SKM-1 (cell line): ENCODE measurements around the gene HS3ST6.
"Not testable (repeated sequence)": the region's sequence is repeated elsewhere in the genome, so short reads cannot be mapped to it uniquely, and the experiment has no call there.

Source experiments
- DNase-seq: peaks from one replicate; lab custom pipeline; 2025; ENCODE audit not compliant: unreplicated experiment; lab: John Stamatoyannopoulos, UW

The HS3ST6 gene

DNA sequence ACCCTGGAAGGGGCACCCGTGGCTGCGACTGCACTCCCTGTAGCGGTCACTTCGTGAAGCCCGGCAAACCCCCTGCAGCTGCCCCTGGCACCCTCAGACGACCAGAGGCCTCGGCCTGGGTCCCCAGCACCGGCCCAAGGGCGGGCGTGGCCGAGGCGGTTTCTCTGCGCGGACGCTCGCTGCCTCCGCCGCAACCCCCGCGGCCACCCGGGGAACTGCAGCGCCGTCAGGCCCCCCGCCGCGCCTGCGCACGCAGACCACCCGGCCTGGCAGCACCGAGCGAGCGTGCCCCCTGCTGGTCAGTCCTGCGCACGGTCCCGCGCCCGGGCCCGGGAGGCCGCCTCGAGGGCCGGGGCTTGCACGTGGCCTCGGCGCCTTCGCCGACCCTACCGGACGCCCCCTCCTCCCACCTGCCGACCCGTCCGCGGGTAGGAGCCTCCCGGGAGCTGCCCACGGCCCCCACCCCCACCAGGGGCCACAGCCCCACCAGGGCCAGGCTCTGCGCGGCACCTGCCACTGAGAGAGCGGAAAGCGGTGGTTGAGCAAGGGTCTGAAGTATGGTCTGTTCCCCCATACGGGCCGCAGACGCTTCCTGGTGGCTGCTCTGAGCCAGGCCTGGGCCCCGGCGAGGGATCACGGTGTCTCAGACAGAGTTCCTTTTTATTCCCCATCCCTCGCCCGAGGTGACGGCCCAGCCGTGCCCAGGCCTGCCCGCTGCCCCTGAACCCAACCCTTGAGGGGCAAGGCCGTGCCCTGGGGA, 11.5 kb upstream of the HS3ST6 start:
- peak; percentile 58 for DNase-seq

DNA sequence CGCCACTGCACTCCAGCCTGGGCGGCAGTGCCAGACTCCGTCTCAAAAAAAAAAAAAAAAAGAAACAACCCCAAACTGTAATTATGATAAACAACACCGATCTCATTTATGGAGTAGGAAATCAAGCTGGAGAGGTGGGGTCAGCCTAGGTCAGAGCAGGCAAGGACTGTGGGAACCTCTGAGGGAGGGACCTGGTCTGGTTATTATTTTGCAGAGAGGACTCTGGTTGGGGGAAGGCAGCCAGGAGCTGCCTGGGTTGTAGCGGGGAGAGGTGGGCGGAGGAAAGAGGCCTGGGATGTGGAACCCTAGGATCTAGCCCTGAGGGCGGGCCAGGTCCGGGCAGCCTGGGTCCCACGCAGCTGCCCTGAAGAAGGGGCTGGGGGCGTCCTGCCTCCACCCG, 10.9 kb upstream of the HS3ST6 start:
- no peak for DNase-seq

DNA sequence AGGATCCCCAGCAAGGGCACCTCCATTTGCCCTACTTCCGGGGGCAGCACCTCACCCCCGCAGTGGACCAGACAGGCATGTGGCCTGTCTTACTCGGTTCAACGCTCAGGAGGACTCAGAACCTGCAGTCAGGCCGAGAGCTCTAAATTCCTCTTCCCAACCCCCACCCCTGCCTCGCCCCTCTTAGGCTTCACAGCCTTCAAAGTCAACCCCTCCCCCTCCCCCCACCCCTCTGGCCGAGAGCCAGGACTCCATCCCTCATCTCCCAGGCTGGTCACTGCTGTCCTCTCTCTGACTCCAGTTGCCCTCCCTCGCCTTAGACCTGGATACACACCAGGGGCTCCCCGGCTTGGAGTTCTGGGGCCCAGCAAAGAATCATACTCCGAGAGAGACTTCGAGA, 8.1 kb upstream of the HS3ST6 start:
- no peak for DNase-seq

DNA sequence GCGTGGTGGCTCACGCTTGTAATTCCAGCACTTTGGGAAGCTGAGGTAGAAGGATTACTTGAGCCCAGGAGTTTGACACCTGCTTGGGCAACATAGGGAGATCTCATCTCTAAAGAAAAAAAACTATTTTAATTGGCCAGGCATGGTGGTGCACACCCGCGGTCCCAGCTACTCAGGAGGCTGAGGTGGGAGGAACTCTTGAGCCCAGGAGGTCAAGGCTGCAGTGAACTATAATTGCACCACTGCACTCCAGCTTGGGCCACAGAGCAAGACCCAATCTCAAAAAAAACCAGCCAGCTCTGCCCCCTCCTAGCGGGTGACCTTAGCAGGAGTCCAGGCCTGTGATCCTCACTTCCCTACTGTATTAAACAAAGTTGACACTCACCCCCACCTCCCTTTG, 5.9 kb upstream of the HS3ST6 start:
- DNase-seq = no peak

DNA sequence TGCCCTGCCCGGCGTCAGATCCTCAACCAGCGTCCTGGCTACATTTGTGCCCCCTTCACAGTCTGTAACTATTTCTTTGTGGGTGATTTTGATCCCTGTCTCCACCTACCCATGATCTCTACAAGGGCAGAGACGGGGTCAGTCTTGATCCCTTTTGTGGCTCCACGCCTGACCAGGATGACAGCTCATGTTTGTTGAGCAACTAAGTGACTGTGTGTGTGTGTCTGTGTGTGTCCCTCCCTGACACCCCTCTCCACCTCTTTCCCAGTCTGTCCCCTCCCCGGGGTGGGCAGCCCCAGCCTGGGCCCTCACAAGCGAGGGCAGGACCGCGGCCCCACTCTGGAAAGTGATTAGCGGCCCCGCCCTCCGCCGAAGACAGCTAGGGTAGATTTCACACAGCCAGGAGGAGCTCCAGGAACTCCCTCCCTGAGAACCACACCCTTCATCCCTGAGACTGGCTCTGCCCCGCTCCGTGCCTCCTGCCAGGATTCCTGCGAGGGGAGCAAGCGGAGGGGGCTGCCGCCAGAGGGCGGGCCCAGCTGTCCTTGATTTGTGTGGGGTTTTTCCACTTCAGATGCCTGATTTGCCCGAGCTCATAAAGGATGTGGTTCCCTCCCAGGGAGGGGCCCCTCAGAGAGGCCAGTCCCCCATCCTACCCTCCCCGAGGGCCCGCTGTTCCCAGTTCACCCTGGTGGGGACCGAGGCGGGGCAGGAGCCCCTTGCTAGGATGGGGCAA, 5.3 kb upstream of the HS3ST6 start:
- DNase-seq = no peak

DNA sequence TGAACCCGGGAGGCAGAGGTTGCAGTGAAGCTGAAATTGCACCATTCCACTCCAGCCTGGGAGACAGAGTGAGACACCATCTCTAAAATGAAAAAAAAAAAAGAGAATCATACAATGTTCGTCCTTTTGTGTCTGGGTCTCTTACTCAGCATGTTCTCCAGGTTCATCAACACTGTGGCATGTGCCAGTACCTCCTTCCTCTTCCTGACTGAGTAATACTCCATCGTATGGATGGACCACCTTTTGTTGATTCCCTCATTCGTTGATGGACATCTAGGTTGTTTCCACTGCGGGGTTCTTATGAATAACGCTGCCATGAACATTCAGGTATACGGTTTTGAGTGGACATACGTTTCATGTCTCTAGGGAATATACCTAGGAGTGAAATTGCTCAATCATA, 4.1 kb upstream of the HS3ST6 start:
- DNase-seq = no peak

DNA sequence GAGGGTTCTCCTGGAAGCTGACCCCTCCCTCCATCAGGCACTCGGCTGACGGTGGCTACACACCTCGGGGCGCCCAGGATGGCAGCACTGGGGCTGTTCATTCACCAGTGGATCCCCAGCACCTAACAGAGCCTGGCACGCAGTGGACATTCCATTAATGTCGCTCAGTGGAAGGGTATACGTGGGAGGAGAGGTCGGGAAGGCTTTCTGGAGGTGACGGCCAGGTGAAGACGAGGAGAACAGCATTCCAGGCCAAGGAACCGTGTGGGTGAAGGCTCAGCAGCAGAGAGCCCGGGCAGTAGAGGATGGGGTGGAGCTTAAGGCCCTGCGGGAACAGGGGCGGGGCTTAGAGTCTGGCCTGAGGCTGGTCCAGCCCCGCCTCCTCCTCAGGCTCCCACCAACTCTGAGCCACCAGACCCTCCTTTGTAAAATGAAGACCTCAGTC, 2.5 kb upstream of the HS3ST6 start:
- no peak for DNase-seq

DNA sequence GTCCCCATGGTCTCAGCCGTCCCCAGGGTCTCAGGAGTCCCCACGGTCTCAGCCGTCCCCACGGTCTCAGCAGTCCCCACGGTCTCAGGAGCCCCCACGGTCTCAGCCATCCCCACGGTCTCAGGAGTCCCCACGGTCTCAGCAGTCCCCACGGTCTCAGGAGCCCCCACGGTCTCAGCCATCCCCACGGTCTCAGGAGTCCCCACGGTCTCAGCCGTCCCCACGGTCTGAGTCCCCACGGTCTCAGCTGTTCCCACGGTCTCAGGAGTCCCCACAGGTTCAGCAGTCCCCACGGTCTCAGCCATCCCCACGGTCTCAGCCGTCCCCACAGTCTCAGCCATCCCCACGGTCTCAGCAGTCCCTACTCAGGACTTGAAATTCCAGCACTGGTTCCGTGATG, 1.9 kb upstream of the HS3ST6 start:
- not testable (repeated sequence) for DNase-seq

DNA sequence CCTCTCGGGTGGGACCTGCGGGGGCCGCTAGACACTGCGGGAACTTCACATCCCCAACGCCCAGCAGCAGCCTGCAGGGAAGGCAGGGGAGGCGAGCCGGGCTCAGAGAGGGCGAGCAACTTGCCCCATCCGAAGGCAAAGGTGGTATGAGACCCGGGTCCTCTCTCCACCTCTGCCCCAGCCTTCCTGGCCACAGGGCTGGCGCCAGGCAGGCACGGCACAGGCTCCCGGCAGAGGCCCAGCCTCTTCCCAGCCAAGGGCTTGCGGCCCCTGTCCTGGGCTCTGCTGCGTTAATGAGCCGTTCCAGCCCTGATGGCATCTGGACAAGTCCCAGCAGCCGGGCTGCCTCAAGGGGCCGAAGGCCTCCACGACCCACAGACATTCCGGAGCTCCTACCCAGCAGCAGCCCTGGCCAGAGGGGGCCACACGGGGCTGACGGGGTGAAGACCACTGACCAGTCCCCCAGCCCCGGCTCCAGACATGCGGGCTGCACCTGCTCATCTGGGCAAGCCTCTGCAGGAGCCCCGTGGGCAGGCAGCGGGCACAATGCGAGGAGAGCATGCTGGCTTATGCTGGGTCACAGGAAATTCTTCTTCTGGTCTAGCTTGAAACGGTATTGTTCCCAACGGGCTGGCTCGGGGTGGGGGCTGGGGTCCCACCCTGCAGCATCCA, 1.2 kb upstream of the HS3ST6 start:
- DNase-seq = no peak

DNA sequence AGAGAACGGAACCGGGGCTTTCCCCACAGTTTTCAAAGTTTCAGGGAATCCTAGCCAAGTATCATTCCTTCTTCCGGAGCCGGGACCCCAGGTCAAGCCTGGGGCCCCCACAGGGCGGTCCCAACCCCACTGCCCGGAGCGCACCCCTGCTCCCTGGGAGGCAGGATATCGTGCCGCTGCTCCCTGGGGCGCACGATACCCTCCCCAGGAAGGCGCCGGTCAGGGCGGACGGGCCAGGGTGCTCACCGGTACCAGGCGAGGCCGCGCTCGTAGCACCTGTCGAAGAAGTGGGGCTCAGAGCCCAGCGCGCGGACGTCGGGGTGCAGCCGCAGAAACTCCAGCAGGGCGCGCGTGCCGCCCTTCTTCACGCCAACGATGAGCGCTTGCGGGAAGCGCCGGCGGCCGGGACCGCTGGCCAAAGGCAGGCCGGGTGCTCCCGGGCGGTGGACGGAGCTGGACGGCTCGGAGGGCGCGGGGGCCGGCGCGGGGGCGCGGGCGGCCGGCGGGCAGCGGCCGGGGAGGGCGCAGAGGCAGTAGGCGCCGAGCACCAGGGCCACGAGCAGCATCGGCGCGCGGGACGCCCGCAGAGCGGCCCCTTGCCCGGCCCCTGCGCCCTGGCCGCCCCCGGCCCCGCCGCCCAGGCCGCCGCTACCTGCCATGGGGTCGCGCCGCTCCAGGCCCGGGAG, 407 bp downstream of the HS3ST6 start:
- DNase-seq = no peak

DNA sequence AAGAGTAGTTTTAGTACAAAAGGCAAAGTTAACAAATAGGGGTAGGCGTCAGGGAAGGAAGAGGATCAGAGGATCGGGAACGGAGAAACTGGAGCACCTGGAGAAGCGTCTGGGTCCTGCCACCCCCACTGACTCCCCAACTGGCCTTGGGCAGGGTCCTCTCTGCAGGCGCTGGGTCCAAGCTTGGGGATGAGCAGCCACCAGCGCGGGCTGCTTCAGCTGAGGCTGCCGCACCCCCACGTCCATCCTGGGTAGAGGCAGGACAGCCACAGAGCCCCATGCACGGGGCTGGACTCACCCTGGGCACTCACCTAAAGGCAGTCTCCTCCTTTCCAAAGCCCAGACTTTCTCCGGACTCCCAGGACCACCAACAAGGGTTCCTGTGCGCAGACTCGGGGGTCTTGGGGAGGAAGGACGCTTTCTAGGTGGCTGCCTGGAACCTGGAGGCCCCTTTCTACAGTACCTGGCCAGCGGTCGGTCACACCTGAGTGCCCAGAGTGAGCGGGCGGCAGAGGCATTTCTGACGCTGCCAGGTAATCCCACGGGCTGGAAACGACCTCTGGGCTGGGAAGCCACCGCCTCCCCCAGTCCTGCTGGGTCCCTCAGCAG, 1.1 kb downstream of the HS3ST6 start:
- DNase-seq = no peak

DNA sequence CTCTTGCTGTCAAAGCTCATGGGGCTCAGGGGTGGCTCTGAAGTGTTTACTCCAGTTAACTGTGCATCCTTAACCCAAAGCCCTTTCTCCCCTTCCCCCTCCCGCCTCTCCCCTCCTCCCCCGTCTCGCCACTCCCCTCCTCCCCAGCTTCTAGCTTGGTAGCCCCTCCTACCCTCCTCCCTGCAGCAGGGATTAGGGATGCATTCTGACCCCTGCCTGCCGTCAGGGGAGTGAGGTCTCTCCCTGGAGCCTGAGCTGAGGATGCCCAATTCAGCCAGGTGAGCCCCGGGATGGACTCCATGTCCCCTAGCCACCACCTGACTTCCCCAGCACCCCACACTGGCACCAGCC, 1.6 kb downstream of the HS3ST6 start:
- DNase-seq = no peak

DNA sequence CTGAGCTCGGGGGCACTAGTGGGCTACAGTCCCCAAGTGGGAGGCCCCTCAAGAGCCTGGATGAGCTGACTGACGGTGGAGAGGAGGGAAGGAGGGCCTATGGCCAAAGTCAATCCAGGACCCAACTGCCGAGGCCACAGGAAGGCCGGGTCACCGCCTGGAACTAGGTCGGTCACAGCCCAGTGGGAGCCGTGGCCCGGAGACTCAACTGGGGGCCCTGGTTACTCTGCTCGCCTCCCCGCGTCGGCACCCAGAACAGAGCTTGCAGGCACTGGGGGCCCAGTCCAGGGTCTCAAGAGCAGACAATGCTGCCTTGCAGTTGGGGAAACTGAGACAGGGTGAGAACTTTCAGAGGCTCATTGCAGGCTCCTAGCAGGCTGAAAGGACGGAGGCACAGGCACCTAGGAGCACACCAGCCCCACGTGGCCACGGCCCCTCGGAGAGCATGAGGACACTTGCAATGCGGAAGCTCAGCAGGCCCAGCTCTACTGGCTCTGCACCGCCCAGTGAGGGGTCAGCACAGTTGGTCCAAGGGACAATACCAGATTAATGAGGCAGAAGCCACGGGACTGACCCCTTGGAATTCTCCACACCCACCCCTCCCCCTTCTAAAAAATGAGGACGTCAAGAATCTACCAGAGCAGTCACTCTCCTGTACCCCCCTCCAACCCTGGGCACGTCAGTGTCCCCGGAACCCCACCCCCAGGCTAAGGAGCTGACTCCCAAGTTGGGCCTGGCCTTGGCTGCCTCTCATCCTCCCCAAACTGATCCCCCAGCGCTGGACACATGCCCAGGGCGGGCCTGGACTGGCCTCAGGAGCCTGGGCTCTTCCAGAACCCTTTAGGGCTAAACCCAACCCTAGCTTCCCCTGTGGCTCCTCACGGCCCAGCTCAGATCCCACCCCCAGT, 2.2 kb downstream of the HS3ST6 start:
- no peak for DNase-seq

DNA sequence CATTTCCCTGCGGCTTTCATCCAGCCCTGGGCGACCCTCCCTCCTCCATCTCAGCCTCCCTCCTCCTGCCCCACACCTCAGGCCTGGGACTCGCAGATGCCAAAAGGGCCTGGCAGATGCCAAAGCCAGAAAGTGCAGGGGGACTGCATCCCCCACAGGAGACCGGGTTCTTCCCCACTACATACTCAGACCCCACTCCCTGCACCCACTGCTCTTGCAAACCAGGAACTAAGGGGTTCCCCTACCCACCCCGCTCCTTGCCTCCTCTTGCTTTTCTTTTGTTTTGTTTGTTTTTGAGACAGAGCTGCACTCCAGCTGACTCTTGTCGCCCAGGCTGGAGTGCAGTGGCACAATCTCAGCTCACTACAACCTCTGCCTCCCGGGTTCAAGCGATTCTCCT, 3.2 kb downstream of the HS3ST6 start:
- no peak for DNase-seq

DNA sequence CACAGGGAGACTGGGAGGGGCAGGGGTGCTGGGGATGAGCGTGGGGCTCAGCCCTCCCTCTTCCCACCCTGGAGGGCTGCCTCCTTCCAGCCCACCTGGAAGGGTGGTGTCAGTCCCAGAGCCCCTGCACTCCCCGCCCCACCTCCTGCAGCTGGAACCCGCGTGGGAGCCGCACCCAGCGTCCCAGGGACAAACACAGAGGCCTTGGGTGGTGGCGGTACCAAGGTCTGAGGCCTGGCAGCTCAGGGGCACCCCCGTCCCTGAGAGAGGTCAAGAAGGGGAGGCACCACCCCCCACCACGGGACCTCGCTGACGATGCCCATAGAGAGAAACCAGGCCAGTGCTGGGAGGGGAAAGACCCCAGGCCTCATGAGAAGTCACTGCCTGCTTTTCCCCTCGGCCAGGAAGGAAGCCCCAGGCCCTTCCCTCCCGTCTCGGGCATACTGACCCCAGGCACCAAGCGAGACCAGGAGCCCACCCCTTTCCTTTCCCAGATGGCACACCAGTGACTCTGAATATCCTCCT, 4.1 kb downstream of the HS3ST6 start:
- DNase-seq = no peak

DNA sequence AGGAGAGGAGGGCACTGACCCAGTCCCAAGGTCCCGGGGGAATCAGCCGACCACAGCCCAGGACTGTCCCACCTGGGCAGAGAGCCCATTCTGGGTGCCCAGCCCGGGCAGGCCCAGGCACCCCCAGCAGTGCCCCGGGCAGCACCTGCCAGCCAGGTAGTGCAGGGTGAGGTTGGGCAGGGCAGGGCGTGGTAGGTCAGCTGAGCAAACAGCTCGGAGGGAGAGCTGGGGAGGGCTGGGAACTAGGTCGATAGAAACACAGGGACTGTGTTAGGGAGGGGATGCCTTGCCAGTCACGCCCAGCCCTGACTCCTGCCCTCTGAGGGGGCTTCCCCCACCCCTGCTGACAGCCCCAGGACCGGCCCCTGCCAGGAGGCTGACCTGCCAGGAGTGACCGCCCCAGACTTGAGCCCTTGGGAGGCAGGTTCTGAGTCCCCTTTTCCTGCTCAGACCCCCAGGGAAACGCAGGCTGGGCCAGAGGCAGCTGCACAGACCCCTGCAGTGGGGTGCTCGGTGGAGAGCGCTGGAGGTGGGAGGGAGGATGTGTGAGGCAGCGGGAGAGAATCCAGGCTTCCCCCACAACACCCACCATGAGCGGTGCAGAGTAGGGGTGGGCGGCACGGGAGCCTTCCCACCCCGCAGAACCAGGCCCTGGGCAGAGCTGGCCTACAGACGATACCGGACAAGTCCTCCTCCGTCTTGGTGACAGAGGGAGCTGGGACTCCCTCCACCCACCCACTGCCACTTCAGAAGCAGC, 4.7 kb downstream of the HS3ST6 start:
- no peak for DNase-seq

DNA sequence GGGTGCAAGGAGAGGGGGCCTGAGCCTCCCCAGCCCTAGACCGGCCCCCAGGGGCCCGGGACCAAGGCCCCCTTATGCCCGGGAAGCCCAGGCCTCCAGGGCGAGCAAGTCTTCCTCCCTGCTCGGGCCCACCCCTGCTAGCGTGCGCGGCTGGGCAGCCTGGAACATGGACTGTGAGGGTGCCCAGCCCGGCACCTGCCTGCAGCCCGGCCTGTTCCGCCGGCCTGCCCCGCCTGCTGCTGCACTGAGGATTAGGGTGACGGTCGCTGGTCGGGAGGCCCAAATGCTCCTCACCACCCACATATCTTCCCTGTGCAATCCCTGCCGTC, 6.0 kb downstream of the HS3ST6 start:
- DNase-seq = no peak

DNA sequence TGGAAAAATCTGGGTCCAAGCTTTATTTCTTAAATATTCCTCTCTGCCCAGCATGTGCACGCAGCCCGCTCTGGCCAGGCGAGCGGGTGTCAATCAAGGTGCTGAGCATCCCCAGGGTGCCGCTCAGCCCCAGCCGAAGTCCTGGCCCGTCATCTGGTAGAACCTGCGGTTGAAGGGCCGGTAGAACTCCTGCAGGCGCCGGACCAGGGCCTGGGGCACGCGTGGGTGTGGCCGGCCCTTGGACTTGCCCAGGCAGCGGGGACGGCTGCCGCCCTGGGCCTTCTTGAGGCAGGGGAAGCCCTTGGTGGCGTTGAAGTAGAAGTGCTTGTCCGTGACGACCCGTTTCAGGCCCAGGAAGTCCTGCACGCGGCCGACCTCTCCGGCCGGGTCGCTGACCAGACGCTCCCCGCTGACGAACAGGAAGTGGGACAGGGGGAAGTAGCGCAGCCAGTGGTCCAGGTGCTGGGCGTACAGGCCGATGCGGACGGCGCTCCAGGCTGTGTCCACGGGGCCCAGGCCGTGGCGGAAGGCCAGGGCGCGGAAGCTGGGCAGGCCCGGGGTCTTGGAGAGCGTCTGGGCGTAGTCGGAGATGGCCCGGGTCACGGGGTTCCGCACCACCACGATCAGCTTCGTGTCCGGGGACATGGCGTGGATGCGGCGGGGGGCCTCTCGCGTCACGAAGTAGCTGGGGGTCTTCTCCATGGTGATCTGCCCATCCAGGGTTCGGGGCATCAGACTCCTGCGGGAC, 6.6 kb downstream of the HS3ST6 start:
- DNase-seq = no peak
